Endothelial cell (in vitro differentiated cells): Measurements from ENCODE around the gene BAG1. TPM values are rescaled to one million over a fixed set of nuclear protein-coding genes. Genes with fewer than 3 reads are reported as not detected.

ENCODE experiments used
- DNase-seq: peaks from one replicate; pipeline ENCODE4 v3.0.0; 2021; ENCODE audit warnings: low spot score
- H3K27ac Mint-ChIP-seq: one replicate; pipeline ENCODE4 v1.8.0; 2021; ENCODE audit warnings: mixed read lengths, inconsistent platforms; ENCODE audit not compliant: unreplicated experiment
- H3K27me3 Mint-ChIP-seq: one replicate; pipeline ENCODE4 v1.8.0; 2021; ENCODE audit warnings: mild to moderate bottlenecking, moderate library complexity, mixed read lengths, inconsistent platforms; ENCODE audit not compliant: unreplicated experiment
- H3K36me3 Mint-ChIP-seq: one replicate; pipeline ENCODE4 v1.8.0; 2021; ENCODE audit warnings: mild to moderate bottlenecking, low read depth, mixed read lengths, inconsistent platforms; ENCODE audit not compliant: unreplicated experiment
- H3K4me1 Mint-ChIP-seq: one replicate; pipeline ENCODE4 v1.8.0; 2021; ENCODE audit warnings: mild to moderate bottlenecking, mixed read lengths, inconsistent platforms; ENCODE audit not compliant: unreplicated experiment
- H3K4me3 Mint-ChIP-seq: one replicate; pipeline ENCODE4 v1.8.0; 2021; ENCODE audit warnings: mild to moderate bottlenecking, mixed read lengths, inconsistent platforms; ENCODE audit not compliant: unreplicated experiment
- H3K9me3 Mint-ChIP-seq: one replicate; pipeline ENCODE4 v1.8.0; 2021; ENCODE audit warnings: mixed read lengths, inconsistent platforms; ENCODE audit not compliant: unreplicated experiment
- CTCF ChIP-seq: fragments of 200-600 bp; sonication (generic); IDR thresholded peaks from one replicate; pipeline ENCODE4 v1.5.0; 2021; ENCODE audit warnings: antibody characterized with exemption; ENCODE audit not compliant: unreplicated experiment
- total RNA-seq: library from RNA; stranded (reverse); fragmentation: NEBNext Ultra II Directional; extraction: Animal tissue kit (Norgen Biotek cat#: 25700); gene quantifications from one replicate; pipeline ENCODE4 v1.2.1, GENCODE V29; 2021; ENCODE audit not compliant: unreplicated experiment

The BAG1 gene
- total RNA-seq, 1 donor from 2014 or later = 61.5 TPM

GRCh38 chr9:33221568-33221884 is 43.0 kb downstream of the BAG1 start:
- no peaks in the 10 kb centered on the region for H3K36me3 Mint-ChIP-seq

GRCh38 chr9:33220681-33221567 is 43.6 kb downstream of the BAG1 start:
- H3K9me3 Mint-ChIP-seq = no peaks in the 10 kb centered on the region
- H3K36me3 Mint-ChIP-seq = no peaks in the 10 kb centered on the region
- peaks cover 27% of the 10 kb centered on the region for H3K4me1 Mint-ChIP-seq
- no peak overlapping the region for H3K4me3 Mint-ChIP-seq
- H3K27ac Mint-ChIP-seq = no peak overlapping the region
- H3K27me3 Mint-ChIP-seq = peaks cover 4% of the 10 kb centered on the region
- no peak for TF ChIP-seq CTCF
- DNase-seq = no peak

More at GRCh38 chr9:33221568-33221884, 43.0 kb downstream of the BAG1 start:
- Mint-ChIP-seq H3K9me3 (no peaks in the 10 kb centered on the region), H3K4me3 (no peak overlapping the region), H3K27ac (no peak overlapping the region), H3K27me3 (peaks cover 4% of the 10 kb centered on the region), H3K4me1 (peaks cover 28% of the 10 kb centered on the region)
- no peak for DNase-seq
- TF ChIP-seq CTCF = no peak

- H3K4me3 Mint-ChIP-seq = no peak overlapping the region
- no peak for DNase-seq
- no peaks in the 10 kb centered on the region for H3K36me3 Mint-ChIP-seq
- H3K27me3 Mint-ChIP-seq = no peaks in the 10 kb centered on the region
- no peak overlapping the region for H3K27ac Mint-ChIP-seq
- no peak for TF ChIP-seq CTCF
- no peaks in the 10 kb centered on the region for H3K9me3 Mint-ChIP-seq
- H3K4me1 Mint-ChIP-seq = peaks cover 3% of the 10 kb centered on the region
Measured at GRCh38 chr9:33211695-33212393, 52.7 kb downstream of the BAG1 start.

GRCh38 chr9:33210006-33210715 is 54.3 kb downstream of the BAG1 start:
- Mint-ChIP-seq H3K4me3 (no peak overlapping the region), H3K9me3 (no peaks in the 10 kb centered on the region), H3K36me3 (no peaks in the 10 kb centered on the region), H3K4me1 (peaks cover 3% of the 10 kb centered on the region), H3K27ac (no peak overlapping the region), H3K27me3 (no peaks in the 10 kb centered on the region)
- TF ChIP-seq CTCF = no peak
- no peak for DNase-seq
